Stimulated activated naive CD8-positive, alpha-beta T cell treated with anti-CD3 and anti-CD28 coated beads, Interleukin-15, Interleukin-2, amounts not matched to agents 100 U/mL and 50 U/mL, for 24 hours (primary cell): Measurements from ENCODE around the gene FBXW4.
A peak's percentile ranks its signal among the peaks of the same experiment; 100 is the strongest.

Experiments
- ATAC-seq: fragments of 150-1000 bp; cut with Tn5 transposase; one replicate; pipeline ENCODE4 v1.10.0; 2021
- DNase-seq: peaks from one replicate; pipeline ENCODE4 v3.0.0; 2021

FBXW4 gene

GRCh38 chr10:101580486-101581399, 114.2 kb downstream of the FBXW4 start:
- no peak for DNase-seq
- no peak for ATAC-seq

- no peak for ATAC-seq
- no peak for DNase-seq
Observed at GRCh38 chr10:101579516-101579870, 115.5 kb downstream of the FBXW4 start.

- DNase-seq (no peak), ATAC-seq (no peak)
Observed at GRCh38 chr10:101578803-101579515, 116.0 kb downstream of the FBXW4 start.

GRCh38 chr10:101578192-101578591, 116.8 kb downstream of the FBXW4 start:
- DNase-seq (no peak), ATAC-seq (no peak)

- ATAC-seq: no peak
- DNase-seq: no peak
Observed at GRCh38 chr10:101577121-101577871, 117.7 kb downstream of the FBXW4 start.

GRCh38 chr10:101576211-101576863, 118.6 kb downstream of the FBXW4 start:
- ATAC-seq: no peak
- DNase-seq: no peak

- DNase-seq (no peak), ATAC-seq (no peak)
Observed at GRCh38 chr10:101575580-101576210, 119.3 kb downstream of the FBXW4 start.

- no peak for ATAC-seq
- no peak for DNase-seq
Observed at GRCh38 chr10:101575091-101575490, 119.9 kb downstream of the FBXW4 start.

- ATAC-seq (no peak), DNase-seq (no peak)
Observed at GRCh38 chr10:101573885-101574753, 120.9 kb downstream of the FBXW4 start.

GRCh38 chr10:101572785-101573184, 122.2 kb downstream of the FBXW4 start:
- ATAC-seq (no peak), DNase-seq (no peak)

- ATAC-seq: no peak
- DNase-seq: no peak
Observed at GRCh38 chr10:101572126-101572525, 122.8 kb downstream of the FBXW4 start.

GRCh38 chr10:101571271-101571925, 123.6 kb downstream of the FBXW4 start:
- ATAC-seq (no peak), DNase-seq (no peak)

GRCh38 chr10:101570428-101571270, 124.3 kb downstream of the FBXW4 start:
- DNase-seq (no peak), ATAC-seq (no peak)

- peak; percentile 88 for DNase-seq
- ATAC-seq: peak; percentile 72
Observed at GRCh38 chr10:101569622-101570427, 125.1 kb downstream of the FBXW4 start.

- ATAC-seq (no peak), DNase-seq (no peak)
Observed at GRCh38 chr10:101569323-101569621, 125.7 kb downstream of the FBXW4 start.

- ATAC-seq: no peak
- no peak for DNase-seq
Observed at GRCh38 chr10:101568054-101568745, 126.8 kb downstream of the FBXW4 start.

- ATAC-seq: no peak
- no peak for DNase-seq
Observed at GRCh38 chr10:101567165-101568006, 127.6 kb downstream of the FBXW4 start.
